Hematopoietic multipotent progenitor cell treated with erythropoietin and hydrocortisone succinate and interleukin-3 and kit ligand, for 6 days (in vitro differentiated cells): ENCODE measurements around the gene NDUFS4.
"Not testable (repeated sequence)": the region's sequence is repeated elsewhere in the genome, so short reads cannot be mapped to it uniquely, and the experiment has no call there.

ENCODE experiments used
- DNase-seq: peaks from one replicate; pipeline ENCODE4 v3.0.0-alpha.2; 2015

Gene NDUFS4

GRCh38 chr5:53575831-53576230 is 15.4 kb downstream of the NDUFS4 start:
- no peak for DNase-seq

GRCh38 chr5:53576674-53577073 is 16.2 kb downstream of the NDUFS4 start:
- DNase-seq: no peak

GRCh38 chr5:53578854-53579253 is 18.4 kb downstream of the NDUFS4 start:
- no peak for DNase-seq

- no peak for DNase-seq
These were observed 20.1 kb downstream of the NDUFS4 start for GRCh38 chr5:53580547-53580946.

- DNase-seq: no peak
These were observed 21.8 kb downstream of the NDUFS4 start for GRCh38 chr5:53582225-53582624.

- no peak for DNase-seq
These were observed 30.3 kb downstream of the NDUFS4 start for GRCh38 chr5:53590759-53591158.

GRCh38 chr5:53594419-53594818 is 34.0 kb downstream of the NDUFS4 start:
- no peak for DNase-seq

GRCh38 chr5:53597894-53598293 is 37.5 kb downstream of the NDUFS4 start:
- no peak for DNase-seq

GRCh38 chr5:53601570-53601969 is 41.1 kb downstream of the NDUFS4 start:
- no peak for DNase-seq

- no peak for DNase-seq
These were observed 42.7 kb downstream of the NDUFS4 start for GRCh38 chr5:53603009-53603687.

- DNase-seq: no peak
These were observed 43.9 kb downstream of the NDUFS4 start for GRCh38 chr5:53604309-53604708.

- DNase-seq: no peak
These were observed 47.4 kb downstream of the NDUFS4 start for GRCh38 chr5:53607886-53608285.

- not testable (repeated sequence) for DNase-seq
These were observed 48.5 kb downstream of the NDUFS4 start for GRCh38 chr5:53608897-53609296.

GRCh38 chr5:53613061-53613460 is 52.6 kb downstream of the NDUFS4 start:
- no peak for DNase-seq

GRCh38 chr5:53613536-53613935 is 53.1 kb downstream of the NDUFS4 start:
- DNase-seq: no peak

GRCh38 chr5:53614376-53614885 is 54.0 kb downstream of the NDUFS4 start:
- no peak for DNase-seq

- peak; percentile 83 for DNase-seq
These were observed 56.6 kb downstream of the NDUFS4 start for GRCh38 chr5:53616939-53617549.

GRCh38 chr5:53631251-53631650 is 70.8 kb downstream of the NDUFS4 start:
- DNase-seq: no peak

GRCh38 chr5:53642061-53642460 is 81.6 kb downstream of the NDUFS4 start:
- DNase-seq: peak; percentile 47

GRCh38 chr5:53643445-53643844 is 83.0 kb downstream of the NDUFS4 start:
- DNase-seq: no peak

GRCh38 chr5:53645078-53645477 is 84.6 kb downstream of the NDUFS4 start:
- no peak for DNase-seq

- no peak for DNase-seq
These were observed 88.9 kb downstream of the NDUFS4 start for GRCh38 chr5:53649352-53649751.

- not testable (repeated sequence) for DNase-seq
These were observed 100.1 kb downstream of the NDUFS4 start for GRCh38 chr5:53660573-53660972.

- DNase-seq: not testable (repeated sequence)
These were observed 104.9 kb downstream of the NDUFS4 start for GRCh38 chr5:53665313-53665712.

- no peak for DNase-seq
These were observed 107.2 kb downstream of the NDUFS4 start for GRCh38 chr5:53667621-53668020.
